K562 (cell line): ENCODE data around the gene MRPL54. TPM values are rescaled to one million over a fixed set of nuclear protein-coding genes. Genes with fewer than 3 reads are reported as not detected.

Source experiments
- ATAC-seq: fragments of 200-7000 bp; cut with Tn5 transposase; 3 replicates; pipeline ENCODE4 v1.9.1; 2020; ENCODE audit warnings: moderate library complexity
- BruUV-seq: library from RNA; stranded (reverse); fragments of 400-500 nt; replicated peaks from 2 replicates; lab custom pipeline; 2021; lab: Mats Ljungman, UMichigan
- CTCF ChIA-PET: fragments of 300-600 bp; formaldehyde crosslinking; extraction: SDS; loops from one replicate; lab custom pipeline; 2021; ENCODE audit warnings: low intra/inter-chr PET ratio; lab: Yijun Ruan, JAX
- POLR2A ChIA-PET: fragments of 300-600, 350-650 bp; sonication (Branson Sonifier 250); formaldehyde crosslinking; extraction: SDS; loops from one replicate; lab custom pipeline; 2021; ENCODE audit warnings: antibody characterized with exemption, inconsistent platforms; lab: Yijun Ruan, JAX
- DNase-seq, 4 experiments: peaks; one replicate each; pipeline versions ENCODE4 v3.0.0 to v3.0.0-alpha.2; 2011 to 2018; ENCODE audit warnings: low spot score in 3 of 4, mixed read lengths in 3 of 4; ENCODE audit errors: extremely low read depth in 1 of 4
- FAIRE-seq: peaks from 2 replicates; lab custom pipeline; 2011; peaks lifted over from hg19 to GRCh38; lab: Jason Lieb, UNC
- H2AFZ ChIP-seq: 2 replicates; pipeline ENCODE4 v1.6.0; 2011; ENCODE audit warnings: low read depth, low read length, control low read depth, inconsistent platforms
- H3K27ac ChIP-seq: fragments of 200-600 bp; 3 replicates; pipeline ENCODE4 v1.8.0; 2011; ENCODE audit warnings: low read depth, mild to moderate bottlenecking, control low read depth, inconsistent platforms, low read length, moderate library complexity, mixed read lengths; ENCODE audit errors: extremely low read depth
- H3K27me3 ChIP-seq, 2 experiments: fragments of 300-600 bp in 1 of 2; 2 replicates in 1 of 2; 3 replicates in 1 of 2; pipeline versions ENCODE4 v1.6.0 to v1.8.0; 2011; ENCODE audit warnings: inconsistent platforms in 2 of 2, low read length in 2 of 2, mild to moderate bottlenecking in 1 of 2, mixed read lengths in 1 of 2, moderate library complexity in 1 of 2; ENCODE audit not compliant: control insufficient read depth in 2 of 2, insufficient read depth in 2 of 2
- H3K36me3 ChIP-seq: fragments of 300-600 bp; 3 replicates; pipeline ENCODE4 v1.8.0; 2011; ENCODE audit warnings: mild to moderate bottlenecking, low read length, inconsistent platforms; ENCODE audit not compliant: control insufficient read depth, insufficient read depth
- H3K4me1 ChIP-seq, 2 experiments: fragments of 200-600 bp in 1 of 2; replicated peaks in 1 of 2; 2 replicates in 1 of 2; 3 replicates in 1 of 2; pipeline versions ENCODE4 v1.5.1 to v1.8.0; 2011; ENCODE audit warnings: inconsistent platforms in 2 of 2, low read length in 2 of 2, mild to moderate bottlenecking in 1 of 2, mixed read lengths in 1 of 2, moderate library complexity in 1 of 2; ENCODE audit not compliant: control insufficient read depth in 2 of 2, insufficient read depth in 2 of 2
- H3K4me2 ChIP-seq: 2 replicates; pipeline ENCODE4 v1.6.1; 2011; ENCODE audit warnings: low read length, control low read depth, inconsistent platforms, mixed read lengths; ENCODE audit not compliant: insufficient read depth
- H3K4me3 ChIP-seq: fragments of 200-600 bp; sonication (generic), shearing (Covaris generic); 2 replicates; pipeline ENCODE4 v1.5.1; 2016; ENCODE audit warnings: control low read depth, inconsistent platforms
- H3K79me2 ChIP-seq: fragments of 200-600 bp; 3 replicates; pipeline ENCODE4 v1.8.0; 2011; ENCODE audit warnings: low read length, inconsistent platforms; ENCODE audit not compliant: control insufficient read depth, insufficient read depth
- H3K9ac ChIP-seq, 2 experiments: 2 replicates each; pipeline versions ENCODE4 v1.6.0 to v1.6.1; 2011; ENCODE audit warnings: low read depth in 2 of 2, low read length in 2 of 2, control low read depth in 1 of 2, inconsistent platforms in 1 of 2, mild to moderate bottlenecking in 1 of 2, mixed read lengths in 1 of 2; ENCODE audit not compliant: insufficient read depth in 1 of 2
- H3K9me1 ChIP-seq: one replicate; pipeline ENCODE4 v1.6.0; 2011; ENCODE audit warnings: inconsistent platforms, mild to moderate bottlenecking, low read length, moderate library complexity; ENCODE audit not compliant: control insufficient read depth, insufficient read depth
- H3K9me3 ChIP-seq: replicated peaks from 2 replicates; pipeline ENCODE4 v1.5.1; 2011; ENCODE audit warnings: low read depth, low read length, inconsistent platforms; ENCODE audit not compliant: control insufficient read depth, insufficient read depth
- H4K20me1 ChIP-seq: replicated peaks from 2 replicates; pipeline ENCODE4 v1.6.1; 2011; ENCODE audit warnings: low read length, inconsistent platforms, mixed read lengths; ENCODE audit not compliant: control insufficient read depth, insufficient read depth
- ARNT ChIP-seq, 2 experiments: fragments of 450-650 bp; IDR thresholded peaks; 2 replicates each; pipeline ENCODE4 v1.6.1; 2016; ENCODE audit warnings: mild to moderate bottlenecking in 1 of 2
- CREM ChIP-seq: IDR thresholded peaks from 2 replicates; pipeline ENCODE4 v1.6.1; 2014; ENCODE audit warnings: antibody characterized with exemption, low read depth
- HCFC1 ChIP-seq: IDR thresholded peaks from 2 replicates; pipeline ENCODE4 v1.6.1; 2012; ENCODE audit warnings: low read depth, low read length, improper control_type of control experiment
- HMGN3 ChIP-seq: IDR thresholded peaks from 2 replicates; pipeline ENCODE4 v1.6.1; 2011; ENCODE audit warnings: borderline replicate concordance, low read depth, mild to moderate bottlenecking, mixed read lengths, low read length; ENCODE audit not compliant: insufficient read length; ENCODE audit errors: extremely low read depth
- NFIC ChIP-seq: fragments of 450-650 bp; IDR thresholded peaks from 2 replicates; pipeline ENCODE4 v1.6.1; 2017; ENCODE audit warnings: mild to moderate bottlenecking, inconsistent platforms
- SMAD4 ChIP-seq: fragments of 250-450 bp; sonication (Bioruptor Pico); conservative IDR thresholded peaks from 2 replicates; pipeline ENCODE4 v1.8.0; 2021; ENCODE audit warnings: inconsistent platforms, mild to moderate bottlenecking, moderate library complexity
- SP1 ChIP-seq: sonication (generic); formaldehyde crosslinking; IDR thresholded peaks from 2 replicates; pipeline ENCODE4 v1.8.1; 2022; ENCODE audit warnings: mild to moderate bottlenecking, missing genetic modification reagents
- THRA ChIP-seq: fragments of 450-650 bp; IDR thresholded peaks from 2 replicates; pipeline ENCODE4 v1.6.1; 2017; ENCODE audit warnings: mild to moderate bottlenecking, moderate library complexity
- YBX1 ChIP-seq: fragments of 450-650 bp; IDR thresholded peaks from 2 replicates; pipeline ENCODE4 v1.7.1; 2016; ENCODE audit warnings: mild to moderate bottlenecking
- ZNF347 ChIP-seq: fragments of 450-650 bp; formaldehyde crosslinking; IDR thresholded peaks from 2 replicates; pipeline ENCODE4 v1.4.0; 2020; ENCODE audit warnings: low read depth, mild to moderate bottlenecking, moderate library complexity
- ZNF609 ChIP-seq: sonication (generic); formaldehyde crosslinking; IDR thresholded peaks from 2 replicates; pipeline ENCODE4 v1.8.1; 2023; ENCODE audit warnings: missing genetic modification reagents, mild to moderate bottlenecking, borderline replicate concordance
- WGBS: fragments of 100-300 bp; shearing (Covaris generic); methylation state at CpG from one replicate; pipeline ENCODE4 v1.1.6; 2016; ENCODE audit warnings: low coverage, mixed read lengths; ENCODE audit not compliant: insufficient coverage; ENCODE audit errors: missing lambda C conversion rate; 5-methylcytosine and 5-hydroxymethylcytosine counted together
- in situ Hi-C: fragments of 300-500 bp; cut with MboI; formaldehyde crosslinking; loops from 4 replicates; pipeline ENCODE4 v1.15.0; 2018; ENCODE audit warnings: inconsistent platforms, mixed read lengths
- intact Hi-C: fragments of 100-400 bp; cut with micrococcal nuclease; formaldehyde crosslinking; loops from 2 replicates; pipeline ENCODE4 v1.14.2; 2022
- polyA plus RNA-seq, 8 experiments: library from polyadenylated mRNA; depleted of rRNA in 4 of 8; stranded (reverse) in 5 of 8; unstranded in 3 of 8; fragments of >200 nt; fragmentation: Nextera tagmentation in 2 of 8; fragmentation: Illumina TruSeq in 1 of 8; extraction: Ambion mirVana in 2 of 8; extraction: Trizol in 1 of 8; gene quantifications; 2 replicates each; pipeline versions ENCODE4 v1.2.1 to v1.2.3, GENCODE V29; 2011 to 2014; ENCODE audit warnings: inconsistent platforms in 1 of 8, missing spikeins in 1 of 8
- total RNA-seq, 7 experiments: library from RNA; depleted of rRNA in 6 of 7; stranded (reverse); fragments of >200 nt in 6 of 7; fragmentation: Illumina TruSeq in 2 of 7; extraction: Trizol in 2 of 7; gene quantifications; 2 replicates each; pipeline versions ENCODE4 v1.2.1 to v1.2.3, GENCODE V29; 2011 to 2021; ENCODE audit warnings: low replicate concordance in 1 of 7
- TF ChIP-seq, protein P1 (sequence below): sonication (generic); formaldehyde crosslinking; IDR thresholded peaks from 2 replicates; pipeline ENCODE4 v1.5.0; 2020; ENCODE audit warnings: missing genetic modification reagents

The MRPL54 gene
- total and polyA plus RNA-seq, 9 of the 15 experiments (the other 6 are each of a cell fraction or from before 2014, with no cell fraction given) = 3.5 to 120 (median 56.9) TPM

- no peaks in the 10 kb centered on the region for H3K79me2 ChIP-seq
- FAIRE-seq = peak; percentile 95
- no peak for TF ChIP-seq YBX1
- peak; percentile 37; the same call in 1 of the 2 replicates for TF ChIP-seq CREM
- TF ChIP-seq SMAD4 (CRISPR knock-in tag) = no peak
- TF ChIP-seq SP1 (CRISPR knock-in tag) = 0 out of 2 replicates have a peak, but pooled peaks have one; percentile 29
- TF ChIP-seq HCFC1 = peak; percentile 85
- TF ChIP-seq, protein P1, sequence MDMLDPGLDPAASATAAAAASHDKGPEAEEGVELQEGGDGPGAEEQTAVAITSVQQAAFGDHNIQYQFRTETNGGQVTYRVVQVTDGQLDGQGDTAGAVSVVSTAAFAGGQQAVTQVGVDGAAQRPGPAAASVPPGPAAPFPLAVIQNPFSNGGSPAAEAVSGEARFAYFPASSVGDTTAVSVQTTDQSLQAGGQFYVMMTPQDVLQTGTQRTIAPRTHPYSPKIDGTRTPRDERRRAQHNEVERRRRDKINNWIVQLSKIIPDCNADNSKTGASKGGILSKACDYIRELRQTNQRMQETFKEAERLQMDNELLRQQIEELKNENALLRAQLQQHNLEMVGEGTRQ = peak; percentile 87
- TF ChIP-seq THRA = no peak
- no peak for TF ChIP-seq HMGN3
- TF ChIP-seq ZNF609 (CRISPR knock-in tag) = no peak
- TF ChIP-seq NFIC = 0 out of 2 replicates have a peak, but pooled peaks have one; percentile 14
- TF ChIP-seq ARNT (IDR thresholded peaks at IDR 0.05) = 0 out of 4 replicates have a peak, but pooled peaks of 1 of the 2 experiments have one; percentile 59
- TF ChIP-seq ZNF347 (CRISPR knock-in tag) = no peak
Observed at GRCh38 chr19:3743486-3743885, 19.0 kb upstream of the MRPL54 start.

More at GRCh38 chr19:3743486-3743885, 19.0 kb upstream of the MRPL54 start:
- no peaks in the 10 kb centered on the region for H3K9me3 ChIP-seq
- H2AFZ ChIP-seq = peak overlapping the region; percentile 84
- CTCF ChIA-PET = no interaction called here
- POLR2A ChIA-PET = interaction anchor here (0.7 to 1.0 kb wide), 3 partner anchors 11 to 19 kb away, joined by 3 to 5 read pairs (median 5); partner anchors contain the start of gene MRPL54
- H3K9ac ChIP-seq = no peak overlapping the region; a peak in 1 of 4 replicates
- DNase-seq (peak; percentile 55 to 68 (median 56)), ATAC-seq (peak; percentile 95)
- whole genome bisulfite sequencing = 69% methylated on average over 2 of the region's 2 CpGs
- no peaks in the 10 kb centered on the region for H3K36me3 ChIP-seq
- H3K4me3 ChIP-seq = no peak overlapping the region
- no peaks in the 10 kb centered on the region for H3K9me1 ChIP-seq
- no peaks in the 10 kb centered on the region for H3K27me3 ChIP-seq
- in situ Hi-C loops = no loop called here
- intact Hi-C loops = no loop called here
- peaks cover 0 to 23% of the 10 kb centered on the region in 2 experiments; a peak in 3 of 5 replicates for H3K4me1 ChIP-seq
- no TSS peak for BruUV-seq
- H3K27ac ChIP-seq = peak overlapping the region; percentile 7; the same call in 1 of the 3 replicates
- H3K4me2 ChIP-seq = no peak overlapping the region
- H4K20me1 ChIP-seq = no peaks in the 10 kb centered on the region
